Left lobe of liver (tissue), 2 donors: ENCODE measurements around the gene ATG7. TPM values are rescaled to one million over a fixed set of nuclear protein-coding genes. Genes with fewer than 3 reads are reported as not detected.
"Not testable (repeated sequence)": the region's sequence is repeated elsewhere in the genome, so short reads cannot be mapped to it uniquely, and the experiment has no call there.

Source experiments
- ATAC-seq: fragments of 200-7000 bp; cut with Tn5 transposase; one replicate; pipeline ENCODE4 v1.9.1; 2020; ENCODE audit warnings: mild to moderate bottlenecking, moderate library complexity
- DNase-seq: peaks from one replicate; pipeline ENCODE4 v3.0.0-alpha.2; 2020; ENCODE audit warnings: low spot score
- total RNA-seq: library from RNA; stranded (reverse); gene quantifications from one replicate; pipeline ENCODE4 v1.2.1, GENCODE V29; 2021
- donor health status: DM: no; HTN: no; CAD: no; lungs with moderate emphysema.
- donor health status: DM: no; HTN: yes; CAD: no.

The ATG7 gene
- total RNA-seq, 1 donor from 2014 or later = 12.2 TPM

- ATAC-seq (peak; percentile 38), DNase-seq (no peak)
Measured at GRCh38 chr3:11495948-11496557, 223.9 kb downstream of the ATG7 start.

- no peak for DNase-seq
- ATAC-seq = peak; percentile 42
Measured at GRCh38 chr3:11498177-11498576, 226.0 kb downstream of the ATG7 start.

DNA sequence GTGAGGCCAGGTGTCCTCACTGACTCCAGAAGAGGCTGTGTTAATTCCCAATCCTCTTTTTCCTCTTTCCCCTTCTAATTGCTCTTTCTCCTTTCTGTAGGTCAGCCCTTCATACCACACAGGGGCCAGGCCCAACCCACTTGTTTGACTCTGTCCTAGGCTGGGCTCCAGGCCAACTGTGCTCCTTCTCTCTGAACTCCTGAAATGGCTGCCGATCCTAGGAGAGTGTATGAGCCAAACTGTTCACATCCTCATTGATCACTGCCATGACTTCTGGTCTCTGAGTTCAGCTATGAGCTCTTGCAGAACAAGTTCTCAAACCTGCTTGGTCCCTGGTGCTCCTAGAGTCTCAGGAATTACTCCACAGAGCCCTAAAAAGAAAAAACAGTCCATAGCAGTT, 226.4 kb downstream of the ATG7 start:
- ATAC-seq (peak; percentile 98), DNase-seq (peak; percentile 79)

GRCh38 chr3:11499144-11499543, 226.9 kb downstream of the ATG7 start:
- ATAC-seq (no peak), DNase-seq (no peak)

- not testable (repeated sequence) for DNase-seq, ATAC-seq
Measured at GRCh38 chr3:11502413-11502812, 230.2 kb downstream of the ATG7 start.

GRCh38 chr3:11507719-11508118, 235.5 kb downstream of the ATG7 start:
- ATAC-seq (no peak), DNase-seq (no peak)

GRCh38 chr3:11508346-11509172, 236.4 kb downstream of the ATG7 start:
- DNase-seq = no peak
- peak; percentile 76 for ATAC-seq

- DNase-seq = peak; percentile 66
- ATAC-seq = peak; percentile 95
Measured at GRCh38 chr3:11509173-11510000, 237.2 kb downstream of the ATG7 start.

GRCh38 chr3:11510001-11510340, 237.8 kb downstream of the ATG7 start:
- ATAC-seq (no peak), DNase-seq (no peak)

- DNase-seq (no peak), ATAC-seq (no peak)
Measured at GRCh38 chr3:11510356-11510755, 238.2 kb downstream of the ATG7 start.

DNA sequence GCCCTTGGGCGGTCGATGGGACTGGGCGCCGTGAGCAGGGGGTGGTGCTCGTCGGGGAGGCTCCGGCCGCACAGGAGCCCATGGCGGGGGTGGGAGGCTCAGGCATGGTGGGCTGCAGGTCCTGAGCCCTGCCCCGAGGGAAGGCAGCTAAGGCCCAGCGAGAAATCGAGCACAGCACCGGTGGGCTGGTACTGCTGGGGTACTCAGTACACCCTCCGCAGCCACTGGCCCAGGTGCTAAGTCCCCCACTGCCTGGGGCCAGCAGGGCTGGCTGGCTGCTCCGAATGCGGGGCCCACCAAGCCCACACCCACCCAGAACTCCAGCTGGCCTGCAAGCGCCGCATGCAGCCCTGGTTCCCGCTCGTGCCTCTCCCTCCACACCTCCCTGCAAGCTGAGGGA, 239.4 kb downstream of the ATG7 start:
- ATAC-seq, DNase-seq: not testable (repeated sequence)

- not testable (repeated sequence) for DNase-seq, ATAC-seq
Measured at GRCh38 chr3:11513125-11513816, 241.1 kb downstream of the ATG7 start.

GRCh38 chr3:11513817-11514135, 241.6 kb downstream of the ATG7 start:
- DNase-seq (no peak), ATAC-seq (no peak)

DNA sequence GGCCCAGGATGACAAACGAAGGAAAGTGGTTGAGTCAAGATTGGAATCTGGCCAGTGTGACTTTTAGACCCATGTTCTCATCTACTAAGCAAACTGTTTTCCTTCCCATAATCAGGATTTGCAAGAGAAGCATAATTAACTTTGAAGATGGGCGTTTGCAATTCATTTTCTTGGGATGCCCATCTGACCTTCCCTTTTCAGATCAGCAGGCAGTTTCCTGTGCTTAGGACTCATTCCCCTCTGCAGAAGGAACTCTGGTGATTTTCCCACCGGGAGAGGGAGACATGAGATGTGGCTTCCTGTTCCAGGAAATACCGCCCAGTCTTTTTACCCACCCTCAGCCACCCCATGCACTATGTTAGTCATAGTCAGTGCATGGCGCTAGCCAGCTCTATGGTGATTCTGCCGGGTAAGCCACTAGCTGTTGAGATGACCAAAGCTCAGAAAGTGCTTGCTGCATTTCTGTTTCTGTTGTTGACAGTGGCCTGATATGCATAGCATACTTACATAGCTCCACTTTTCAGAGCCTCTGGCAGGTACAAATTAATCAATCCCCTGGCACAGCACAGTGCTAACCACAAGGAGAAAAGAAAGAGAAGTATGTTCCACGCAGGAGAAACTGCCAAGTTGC, 242.1 kb downstream of the ATG7 start:
- DNase-seq (no peak), ATAC-seq (peak; percentile 63)

GRCh38 chr3:11517601-11518000, 245.4 kb downstream of the ATG7 start:
- ATAC-seq (no peak), DNase-seq (no peak)

- DNase-seq (no peak), ATAC-seq (no peak)
Measured at GRCh38 chr3:11521167-11521566, 249.0 kb downstream of the ATG7 start.

GRCh38 chr3:11522398-11522715, 250.2 kb downstream of the ATG7 start:
- DNase-seq (no peak), ATAC-seq (no peak)

- DNase-seq (no peak), ATAC-seq (no peak)
Measured at GRCh38 chr3:11522953-11523571, 250.9 kb downstream of the ATG7 start.

DNA sequence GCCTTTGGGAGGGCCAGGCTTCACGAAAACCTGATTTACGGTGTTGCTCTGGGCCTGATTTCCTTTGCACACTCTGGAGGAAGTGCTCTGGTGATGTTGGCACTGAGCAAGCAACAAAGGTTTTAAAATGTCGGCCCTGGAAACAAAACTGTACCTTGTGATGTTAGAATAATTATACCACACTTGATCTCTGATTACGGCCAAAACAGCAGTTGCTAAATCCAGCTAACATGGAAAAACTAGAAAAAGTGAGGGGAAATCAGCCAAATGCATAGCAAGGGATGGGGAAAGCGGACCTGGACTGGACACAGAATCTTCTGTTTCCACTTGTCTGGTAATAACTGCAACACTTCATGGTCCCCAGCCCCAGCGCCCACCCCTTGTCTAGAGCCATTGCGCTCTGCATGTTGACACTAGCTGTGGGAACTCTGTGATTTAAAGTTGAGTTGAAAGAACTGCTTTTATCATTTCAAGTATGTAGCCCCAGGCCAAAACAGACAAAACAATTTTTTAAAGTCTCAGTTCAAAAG, 251.4 kb downstream of the ATG7 start:
- DNase-seq = no peak
- ATAC-seq = no peak

- DNase-seq, ATAC-seq: not testable (repeated sequence)
Measured at GRCh38 chr3:11526121-11526520, 253.9 kb downstream of the ATG7 start.
